Occipital lobe (tissue), 2 donors: ENCODE measurements around the gene MAPRE2. TPM values are rescaled to one million over a fixed set of nuclear protein-coding genes. Genes with fewer than 3 reads are reported as not detected.
"Not testable (repeated sequence)": the region's sequence is repeated elsewhere in the genome, so short reads cannot be mapped to it uniquely, and the experiment has no call there.

ENCODE experiments used
- DNase-seq: peaks from one replicate; lab custom pipeline; 2025; lab: John Stamatoyannopoulos, UW
- total RNA-seq: library from RNA; depleted of rRNA; stranded (reverse); fragments of >200 nt; gene quantifications from one replicate; pipeline ENCODE4 v1.2.3, GENCODE V29; 2014

Gene MAPRE2
- total RNA-seq, 1 donor from 2014 or later = 68.0 TPM

GRCh38 chr18:35089891-35090550 is 48.8 kb downstream of the MAPRE2 start:
- no peak for DNase-seq

GRCh38 chr18:35091841-35092240 is 50.6 kb downstream of the MAPRE2 start:
- no peak for DNase-seq

DNA sequence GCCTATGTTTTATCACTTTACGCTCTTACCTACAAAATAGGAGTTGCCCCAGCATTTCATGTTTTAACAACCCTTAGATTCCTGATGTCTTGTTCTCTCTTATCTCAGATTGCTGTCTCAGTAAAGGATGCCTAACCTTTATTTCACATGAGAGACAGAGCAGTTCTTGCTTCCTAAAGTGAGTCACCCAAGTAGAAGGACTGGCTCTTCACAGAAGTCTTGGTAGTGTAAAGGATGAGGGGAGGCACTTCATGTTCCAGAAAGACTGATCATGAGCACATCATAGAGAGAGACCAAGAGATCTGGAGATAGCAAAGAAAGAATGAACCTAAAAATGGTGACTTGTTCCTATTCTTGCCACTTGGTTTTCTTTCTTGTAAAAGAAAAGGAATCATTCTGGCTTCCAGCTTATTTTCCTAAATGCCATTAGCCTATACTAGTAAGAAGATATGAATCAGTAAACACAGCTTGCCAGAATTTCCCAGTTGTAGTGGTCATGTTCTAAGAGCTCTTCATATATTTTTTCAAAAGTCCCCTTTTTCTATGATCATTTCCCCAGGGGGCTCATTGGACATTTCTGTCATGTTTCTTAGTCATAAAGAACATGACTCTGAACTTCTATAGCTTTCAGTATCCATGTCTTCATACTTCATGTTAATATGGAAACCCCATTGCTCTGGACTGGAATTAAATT is 54.9 kb downstream of the MAPRE2 start:
- DNase-seq = no peak

DNA sequence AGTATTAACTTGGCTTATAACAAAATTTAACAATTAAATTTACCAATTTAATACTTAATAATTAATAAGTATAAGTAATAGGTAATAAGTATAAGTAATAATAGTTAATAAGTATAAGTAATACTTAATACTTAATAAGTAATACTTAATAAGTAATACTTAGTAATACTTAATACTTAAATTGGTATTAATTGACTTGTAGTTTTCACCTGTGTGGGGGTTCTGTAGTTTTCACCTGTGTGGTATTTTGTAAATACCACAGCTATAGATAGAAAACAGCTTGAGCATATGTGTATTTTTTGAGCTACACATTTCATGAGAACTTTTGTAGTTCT is 55.4 kb downstream of the MAPRE2 start:
- DNase-seq = no peak

DNA sequence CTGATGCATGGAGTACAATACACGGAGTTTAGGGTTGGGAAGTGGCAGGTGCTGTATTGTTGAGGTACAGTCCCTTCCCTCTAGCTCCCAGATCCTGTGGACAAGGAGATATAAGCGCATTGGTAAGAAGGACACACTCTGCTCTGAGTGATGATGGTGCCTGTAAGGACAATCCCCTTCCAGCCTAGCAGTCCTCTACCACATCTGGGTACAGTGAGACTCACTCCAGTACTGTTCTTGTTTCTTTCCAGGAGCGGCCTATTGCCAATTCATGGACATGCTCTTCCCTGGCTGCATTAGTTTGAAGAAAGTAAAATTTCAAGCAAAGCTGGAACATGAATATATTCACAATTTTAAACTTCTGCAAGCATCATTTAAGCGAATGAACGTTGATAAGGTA is 56.0 kb downstream of the MAPRE2 start:
- no peak for DNase-seq

DNA sequence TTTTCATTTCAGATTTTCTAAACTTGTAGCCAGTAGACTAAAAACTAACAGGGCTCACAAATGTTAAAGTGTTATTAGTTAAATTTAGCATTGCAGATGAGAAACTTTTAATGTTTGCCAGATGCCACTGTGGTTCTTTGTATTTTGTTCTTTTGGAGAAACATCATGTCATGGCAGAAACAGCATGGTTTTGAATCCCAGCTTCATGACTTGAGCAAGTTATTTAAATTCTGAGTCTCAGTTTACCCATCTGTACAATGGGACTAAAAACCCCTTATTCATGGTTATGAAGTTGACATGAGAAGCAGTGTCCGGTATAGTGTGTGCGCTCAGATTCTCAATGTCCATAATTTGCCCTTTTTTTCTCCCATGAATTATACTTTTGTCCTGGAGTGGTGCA is 56.5 kb downstream of the MAPRE2 start:
- DNase-seq = no peak

- no peak for DNase-seq
Observed at GRCh38 chr18:35099911-35100310, 58.7 kb downstream of the MAPRE2 start.

DNA sequence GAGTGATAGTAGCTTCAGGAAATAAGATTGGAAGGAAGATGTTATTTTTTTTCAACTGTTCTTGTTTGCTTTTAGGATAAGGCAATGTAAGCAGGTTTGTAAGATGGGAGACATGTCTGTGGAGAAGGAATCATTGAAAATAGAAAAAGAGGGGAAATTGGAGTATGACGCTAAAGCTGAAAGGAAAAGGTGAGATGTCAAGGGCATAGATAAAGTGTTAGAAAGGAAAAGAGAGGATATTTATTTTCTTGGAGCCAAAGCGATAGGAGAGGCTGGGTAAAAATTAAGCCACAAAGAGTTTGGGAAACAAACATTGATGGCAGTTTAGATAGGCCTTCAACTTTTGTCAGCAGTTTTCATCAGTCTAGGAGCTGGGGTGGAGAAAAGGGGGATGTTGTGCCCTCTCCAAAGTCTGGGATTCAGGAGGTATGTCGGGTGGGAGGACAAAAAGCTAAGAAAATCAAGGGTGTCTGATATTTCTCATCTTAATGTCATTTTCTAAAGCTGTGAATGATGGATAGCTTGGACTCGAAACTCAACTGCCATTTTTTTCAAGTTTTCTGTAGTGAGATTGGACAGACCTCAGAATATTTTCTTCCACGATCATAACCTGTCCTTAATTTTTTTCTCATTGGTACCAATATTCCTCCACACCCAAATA is 63.3 kb downstream of the MAPRE2 start:
- no peak for DNase-seq

- DNase-seq = no peak
Observed at GRCh38 chr18:35106013-35106844, 65.0 kb downstream of the MAPRE2 start.

DNA sequence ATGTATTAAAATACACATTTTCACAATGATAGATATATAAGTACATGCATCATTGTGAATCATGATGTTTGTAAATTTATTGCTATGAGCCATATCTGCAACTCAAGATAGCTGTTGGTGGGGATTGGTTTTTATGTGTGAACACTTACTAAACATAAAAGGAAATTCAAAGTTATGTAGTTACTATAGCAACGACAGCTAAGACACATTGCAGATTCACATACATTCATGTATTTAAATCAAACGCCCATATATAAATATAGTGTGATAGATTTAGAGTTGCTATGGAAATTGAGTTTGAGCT is 65.6 kb downstream of the MAPRE2 start:
- DNase-seq = no peak

DNA sequence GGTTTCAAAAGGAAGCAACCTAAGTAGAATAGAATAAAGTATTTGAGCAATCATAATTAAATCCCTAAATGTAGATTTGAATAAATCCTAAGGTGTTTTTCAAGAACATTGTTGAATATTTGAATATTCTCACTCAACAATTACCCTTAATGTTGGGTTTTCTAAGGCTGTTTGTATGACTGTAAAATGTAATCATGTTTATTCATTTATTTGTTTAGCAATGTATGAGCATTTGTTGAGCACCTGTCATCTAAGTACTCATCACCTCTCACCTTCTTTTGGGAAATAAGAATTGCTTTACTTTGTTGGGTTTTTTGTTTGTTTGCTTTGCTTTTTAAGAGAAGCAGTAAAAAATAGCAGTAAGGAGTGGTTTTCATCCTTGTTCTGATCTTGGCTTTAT is 66.0 kb downstream of the MAPRE2 start:
- DNase-seq = no peak

DNA sequence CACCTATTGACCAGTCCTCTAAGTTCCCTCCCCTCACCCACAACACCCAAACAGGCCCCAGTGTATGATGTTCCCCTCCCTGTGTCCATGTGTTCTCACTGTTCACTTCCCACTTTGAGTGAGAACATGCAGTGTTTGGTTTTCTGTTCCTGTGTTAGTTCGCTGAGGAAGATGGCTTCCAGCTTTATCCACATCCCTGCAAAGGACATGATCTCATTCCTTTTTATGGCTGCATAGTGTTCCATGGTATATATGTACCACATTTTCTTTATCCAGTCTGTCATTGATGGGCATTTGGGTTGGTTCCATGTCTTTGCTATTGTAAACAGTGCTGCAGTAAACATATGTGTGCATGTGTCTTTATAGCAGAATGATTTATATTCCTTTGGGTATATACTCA is 66.9 kb downstream of the MAPRE2 start:
- not testable (repeated sequence) for DNase-seq

GRCh38 chr18:35110059-35110458 is 68.8 kb downstream of the MAPRE2 start:
- DNase-seq = no peak

DNA sequence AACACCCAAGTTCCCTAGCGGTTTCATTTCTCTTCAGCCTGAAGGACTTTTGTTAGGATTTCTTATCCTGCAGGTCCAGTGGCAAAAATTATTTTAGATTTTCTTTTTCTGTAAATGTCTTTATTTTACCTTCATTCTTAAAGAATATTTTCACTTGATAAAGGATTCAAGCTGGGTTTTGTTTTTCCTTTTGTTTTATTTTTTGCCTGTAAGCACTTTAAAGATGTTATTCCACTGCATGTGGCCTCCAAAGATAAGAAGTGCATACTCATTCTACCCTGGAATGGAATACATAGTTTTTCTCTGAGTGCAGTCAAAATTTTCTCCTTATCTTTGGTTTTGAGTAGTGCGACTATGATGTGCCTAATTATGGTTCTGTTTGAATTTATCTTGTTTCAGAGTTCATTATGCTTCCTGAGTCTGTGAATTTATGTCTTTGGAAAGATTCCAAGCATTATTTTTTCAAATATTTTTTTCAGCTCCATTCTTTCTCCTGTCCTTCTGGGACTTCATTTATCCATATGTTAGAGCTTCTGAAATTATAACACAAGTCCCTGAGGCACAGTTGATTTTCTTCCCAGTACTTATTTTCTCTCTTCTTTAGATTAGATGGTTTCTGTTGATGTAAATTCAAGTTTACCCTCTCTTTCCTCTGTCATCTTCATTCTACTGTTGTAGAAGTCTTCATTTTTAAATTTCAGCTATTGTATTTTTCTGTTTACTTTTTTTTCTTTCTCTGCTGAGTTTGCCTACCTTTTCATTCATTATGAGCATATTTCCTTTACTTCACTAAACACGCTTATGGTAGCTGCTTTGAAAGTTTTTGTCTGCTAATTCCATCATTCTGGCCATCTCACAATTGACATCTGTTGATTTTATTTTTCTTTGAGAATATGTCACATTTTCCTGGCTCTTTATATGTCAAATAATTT is 69.6 kb downstream of the MAPRE2 start:
- no peak for DNase-seq

- no peak for DNase-seq
Observed at GRCh38 chr18:35112696-35113095, 71.5 kb downstream of the MAPRE2 start.

DNA sequence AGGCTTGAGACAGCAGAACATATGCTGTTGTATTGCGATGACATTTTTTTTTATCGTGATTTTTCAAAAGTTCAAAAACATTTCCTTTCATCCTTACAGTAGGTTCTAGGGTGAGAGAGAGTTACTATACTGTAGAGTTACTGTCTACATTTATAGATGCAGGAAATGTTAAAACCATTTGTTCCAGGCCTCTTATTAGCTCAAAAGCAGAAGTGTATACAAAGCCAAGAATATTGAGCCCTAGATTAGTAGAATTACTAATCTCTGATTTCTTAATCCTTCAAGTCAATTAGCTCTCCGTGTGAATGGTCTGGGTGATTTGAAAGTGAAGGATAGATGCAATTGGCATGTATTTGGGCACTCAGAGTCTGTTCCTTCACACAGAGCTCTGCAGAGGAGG is 73.1 kb downstream of the MAPRE2 start:
- no peak for DNase-seq

GRCh38 chr18:35116784-35117318 is 75.6 kb downstream of the MAPRE2 start:
- no peak for DNase-seq

- no peak for DNase-seq
Observed at GRCh38 chr18:35117372-35117771, 76.2 kb downstream of the MAPRE2 start.

- peak; percentile 39 for DNase-seq
Observed at GRCh38 chr18:35117951-35118411, 76.8 kb downstream of the MAPRE2 start.

DNA sequence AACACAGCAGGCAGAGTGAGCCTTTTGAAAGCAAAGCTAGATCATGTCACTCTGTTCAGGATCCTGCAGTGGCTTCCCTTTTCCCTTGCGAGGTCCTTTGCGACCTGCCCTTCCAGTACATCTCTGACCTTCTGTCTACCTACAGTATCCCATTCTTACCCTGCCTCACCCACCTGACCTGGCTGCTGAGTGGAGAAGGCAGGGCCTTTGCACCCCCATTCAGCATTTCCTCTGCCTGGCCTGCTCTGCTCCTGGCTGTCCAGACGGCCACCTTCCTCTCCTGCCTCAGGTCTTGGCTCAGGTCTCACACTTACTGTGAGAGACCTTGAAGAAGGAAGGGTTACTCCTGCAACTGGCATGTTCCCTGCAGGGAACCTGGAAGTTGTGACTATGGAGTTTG is 77.4 kb downstream of the MAPRE2 start:
- no peak for DNase-seq

DNA sequence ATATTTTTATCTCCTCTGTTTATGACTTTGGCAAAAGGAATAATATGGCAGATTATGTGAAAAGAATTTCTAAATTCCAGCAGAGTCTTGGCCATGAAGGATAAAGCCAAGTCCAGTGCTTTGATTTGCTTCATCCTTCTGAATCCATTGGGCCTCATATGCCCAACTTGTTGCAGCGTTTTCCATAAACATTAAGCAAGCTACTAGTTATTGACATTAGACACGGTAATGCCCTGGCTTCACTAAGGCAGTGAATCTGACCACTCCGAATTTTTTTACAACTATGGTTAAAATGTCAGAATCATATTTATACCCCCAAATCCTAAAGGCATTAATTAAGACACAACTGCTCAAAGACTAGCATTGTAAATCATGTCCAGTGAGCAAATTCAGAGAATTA is 79.8 kb downstream of the MAPRE2 start:
- DNase-seq = no peak
